Measurements from ENCODE around the gene MARCHF3. TPM values are rescaled to one million over a fixed set of nuclear protein-coding genes. Genes with fewer than 3 reads are reported as not detected.

The MARCHF3 gene
- total RNA-seq, 1 donor from 2014 or later, result 35.7 TPM

DNA sequence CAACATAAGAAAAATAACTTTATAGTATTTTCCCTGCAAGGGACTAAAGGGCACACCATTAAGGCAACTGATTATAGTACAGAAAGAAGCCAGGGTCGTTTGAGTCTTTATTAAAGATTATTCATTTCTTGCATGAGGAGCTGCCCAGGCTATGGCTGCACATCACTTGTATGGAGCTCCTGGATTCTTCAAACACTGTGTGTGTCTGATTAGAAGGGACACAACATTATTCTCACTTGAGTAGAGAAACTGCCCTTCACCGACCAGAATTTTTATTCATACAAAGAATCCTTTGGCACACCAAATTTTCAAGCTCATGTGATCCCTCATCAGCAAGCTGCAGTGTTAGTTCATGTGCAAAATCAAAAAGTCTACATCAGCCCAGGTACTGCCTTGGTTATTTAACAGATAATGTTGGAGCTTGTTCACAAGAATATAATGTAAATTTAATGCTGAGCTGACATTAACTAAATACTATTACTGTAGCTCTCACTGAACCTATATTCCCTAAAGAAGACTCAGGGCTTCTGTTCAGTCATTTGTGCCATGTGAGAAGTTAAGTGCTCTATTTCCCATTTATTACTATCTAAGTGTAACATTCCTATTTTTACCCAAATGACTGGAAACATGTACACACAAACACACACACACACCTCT is 33.0 kb upstream of the MARCHF3 start:
- no peak for DNase-seq
- no peak overlapping the region for H3K4me3 ChIP-seq
- H3K36me3 ChIP-seq, result no peaks in the 10 kb centered on the region
- no peak overlapping the region for H3K27ac ChIP-seq (replicated peaks)
- H3K27me3 ChIP-seq (ENCODE audit: low read depth), result no peaks in the 10 kb centered on the region
- H3K9me3 ChIP-seq (replicated peaks), result no peaks in the 10 kb centered on the region
- TF ChIP-seq, protein P1, sequence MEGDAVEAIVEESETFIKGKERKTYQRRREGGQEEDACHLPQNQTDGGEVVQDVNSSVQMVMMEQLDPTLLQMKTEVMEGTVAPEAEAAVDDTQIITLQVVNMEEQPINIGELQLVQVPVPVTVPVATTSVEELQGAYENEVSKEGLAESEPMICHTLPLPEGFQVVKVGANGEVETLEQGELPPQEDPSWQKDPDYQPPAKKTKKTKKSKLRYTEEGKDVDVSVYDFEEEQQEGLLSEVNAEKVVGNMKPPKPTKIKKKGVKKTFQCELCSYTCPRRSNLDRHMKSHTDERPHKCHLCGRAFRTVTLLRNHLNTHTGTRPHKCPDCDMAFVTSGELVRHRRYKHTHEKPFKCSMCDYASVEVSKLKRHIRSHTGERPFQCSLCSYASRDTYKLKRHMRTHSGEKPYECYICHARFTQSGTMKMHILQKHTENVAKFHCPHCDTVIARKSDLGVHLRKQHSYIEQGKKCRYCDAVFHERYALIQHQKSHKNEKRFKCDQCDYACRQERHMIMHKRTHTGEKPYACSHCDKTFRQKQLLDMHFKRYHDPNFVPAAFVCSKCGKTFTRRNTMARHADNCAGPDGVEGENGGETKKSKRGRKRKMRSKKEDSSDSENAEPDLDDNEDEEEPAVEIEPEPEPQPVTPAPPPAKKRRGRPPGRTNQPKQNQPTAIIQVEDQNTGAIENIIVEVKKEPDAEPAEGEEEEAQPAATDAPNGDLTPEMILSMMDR (IDR thresholded peaks at IDR 0.05; ENCODE audit: borderline replicate concordance), result no peak
- intact Hi-C loops (cut with micrococcal nuclease), result no loop called here
- H3K4me1 ChIP-seq, result peaks cover 4% of the 10 kb centered on the region

DNA sequence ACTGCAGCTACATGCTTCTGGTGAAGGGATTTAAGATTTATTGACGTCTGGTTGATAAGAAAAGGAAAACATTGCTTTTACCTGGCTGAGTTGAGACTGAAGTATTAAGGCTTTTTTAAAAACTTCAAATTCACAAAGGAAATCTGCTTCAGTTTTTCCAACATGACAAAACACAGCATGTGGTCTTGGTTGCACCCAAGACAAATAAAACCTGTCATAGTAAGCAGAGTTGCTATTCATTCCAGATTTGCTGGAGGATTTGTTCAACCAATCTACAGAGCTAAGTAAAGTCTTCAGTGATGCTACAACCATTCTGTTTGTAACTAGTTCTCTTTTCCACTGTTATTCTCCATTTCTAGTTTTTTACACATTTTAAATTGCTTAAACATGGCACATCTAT is 31.6 kb upstream of the MARCHF3 start:
- Histone ChIP-seq H3K9me3 (replicated peaks) (no peaks in the 10 kb centered on the region), H3K36me3 (no peaks in the 10 kb centered on the region), H3K4me3 (no peak overlapping the region), H3K27ac (replicated peaks) (no peak overlapping the region), H3K4me1 (no peaks in the 10 kb centered on the region), H3K27me3 (ENCODE audit: low read depth) (no peaks in the 10 kb centered on the region)
- DNase-seq, result no peak
- intact Hi-C loops (cut with micrococcal nuclease), result no loop called here
- TF ChIP-seq, protein P1 (IDR thresholded peaks at IDR 0.05; ENCODE audit: borderline replicate concordance), result no peak

DNA sequence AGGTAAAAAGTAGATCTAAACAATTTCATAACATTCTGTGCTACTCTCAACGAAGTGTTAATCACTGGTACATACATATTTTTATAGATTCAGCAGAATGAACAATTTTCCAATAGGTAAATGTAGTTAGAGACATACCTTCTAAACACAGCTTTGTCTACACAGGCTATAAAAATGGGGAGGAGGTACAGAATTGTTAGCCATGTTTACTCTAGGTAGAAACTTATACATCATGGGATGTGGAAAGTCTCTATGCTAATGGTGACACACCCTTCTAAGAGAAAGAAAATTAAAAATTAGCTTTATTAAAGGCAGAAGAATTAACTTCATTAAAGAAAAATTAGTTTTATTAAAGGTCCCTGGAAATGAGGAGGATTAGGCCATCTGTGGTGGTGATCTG is 31.2 kb upstream of the MARCHF3 start:
- H3K9me3 ChIP-seq (replicated peaks), result no peaks in the 10 kb centered on the region
- H3K4me1 ChIP-seq, result no peaks in the 10 kb centered on the region
- H3K4me3 ChIP-seq, result no peak overlapping the region
- H3K27me3 ChIP-seq (ENCODE audit: low read depth), result no peaks in the 10 kb centered on the region
- intact Hi-C loops (cut with micrococcal nuclease), result no loop called here
- H3K27ac ChIP-seq (replicated peaks), result no peak overlapping the region
- TF ChIP-seq, protein P1 (IDR thresholded peaks at IDR 0.05; ENCODE audit: borderline replicate concordance), result no peak
- DNase-seq, result no peak
- H3K36me3 ChIP-seq, result peaks cover under 1% of the 10 kb centered on the region

DNA sequence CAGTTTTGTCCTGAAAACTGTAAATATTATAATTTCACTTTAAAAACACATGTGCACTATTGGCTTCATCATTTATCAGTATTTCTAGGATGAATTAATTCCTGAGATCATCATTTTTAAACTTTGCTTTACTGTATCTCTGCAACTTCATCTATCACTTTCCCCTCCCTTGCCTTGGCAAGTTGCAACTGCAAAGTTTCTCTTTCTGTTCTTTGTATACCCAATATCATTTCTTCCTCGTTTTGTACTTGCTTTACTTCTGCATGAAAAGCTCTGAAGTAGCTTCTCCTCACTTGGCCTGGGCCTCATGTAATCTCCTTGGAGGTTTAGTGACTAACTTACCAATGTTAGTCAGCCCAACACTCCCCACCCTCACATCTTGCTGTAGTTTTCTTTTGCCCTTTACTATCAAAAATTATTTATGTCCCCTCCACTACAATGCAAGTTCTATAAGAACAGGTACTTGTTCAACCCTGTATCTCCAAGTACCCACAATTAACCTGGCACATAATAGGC is 30.2 kb upstream of the MARCHF3 start:
- no peaks in the 10 kb centered on the region for H3K27me3 ChIP-seq (ENCODE audit: low read depth)
- DNase-seq, result no peak
- no peaks in the 10 kb centered on the region for H3K4me1 ChIP-seq
- no peak overlapping the region for H3K4me3 ChIP-seq
- TF ChIP-seq, protein P1 (IDR thresholded peaks at IDR 0.05; ENCODE audit: borderline replicate concordance), result no peak
- intact Hi-C loops (cut with micrococcal nuclease), result no loop called here
- H3K36me3 ChIP-seq, result peaks cover 7% of the 10 kb centered on the region
- H3K27ac ChIP-seq (replicated peaks), result no peak overlapping the region
- H3K9me3 ChIP-seq (replicated peaks), result no peaks in the 10 kb centered on the region

DNA sequence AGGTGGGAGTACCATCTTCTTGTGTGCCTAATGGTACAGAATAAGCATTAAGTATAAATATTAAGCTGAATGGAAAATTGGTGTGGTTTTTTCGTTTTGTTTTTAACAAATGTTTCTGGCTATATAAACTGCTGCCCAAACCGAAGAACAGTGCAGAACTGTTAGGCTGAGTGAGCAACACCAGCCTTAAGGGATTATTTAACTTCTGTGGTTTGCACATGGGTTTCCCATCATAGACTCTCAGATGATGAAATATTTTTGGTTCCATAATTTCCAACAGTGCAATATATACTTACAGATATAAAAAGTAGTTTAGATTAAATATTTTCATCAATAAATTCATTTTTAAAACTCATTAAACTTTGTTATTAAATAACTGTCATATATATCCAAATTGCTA is 26.5 kb upstream of the MARCHF3 start:
- no peaks in the 10 kb centered on the region for H3K9me3 ChIP-seq (replicated peaks)
- no peaks in the 10 kb centered on the region for H3K27me3 ChIP-seq (ENCODE audit: low read depth)
- H3K27ac ChIP-seq (replicated peaks), result no peak overlapping the region
- no peak for DNase-seq
- TF ChIP-seq, protein P1 (IDR thresholded peaks at IDR 0.05; ENCODE audit: borderline replicate concordance), result no peak
- H3K36me3 ChIP-seq, result peaks cover 7% of the 10 kb centered on the region
- H3K4me3 ChIP-seq, result no peak overlapping the region
- H3K4me1 ChIP-seq, result no peaks in the 10 kb centered on the region
- intact Hi-C loops (cut with micrococcal nuclease), result no loop called here
